ENCODE measurements around the gene BCL7A. TPM values are rescaled to one million over a fixed set of nuclear protein-coding genes. Genes with fewer than 3 reads are reported as not detected.
A peak's percentile ranks its signal among the peaks of the same experiment; 100 is the strongest.

The BCL7A gene
- total and polyA plus RNA-seq, 9 of the 15 experiments (the other 6 are each of a cell fraction or from before 2014, with no cell fraction given), result 0.25 to 21.9 (median 14.9) TPM

DNA sequence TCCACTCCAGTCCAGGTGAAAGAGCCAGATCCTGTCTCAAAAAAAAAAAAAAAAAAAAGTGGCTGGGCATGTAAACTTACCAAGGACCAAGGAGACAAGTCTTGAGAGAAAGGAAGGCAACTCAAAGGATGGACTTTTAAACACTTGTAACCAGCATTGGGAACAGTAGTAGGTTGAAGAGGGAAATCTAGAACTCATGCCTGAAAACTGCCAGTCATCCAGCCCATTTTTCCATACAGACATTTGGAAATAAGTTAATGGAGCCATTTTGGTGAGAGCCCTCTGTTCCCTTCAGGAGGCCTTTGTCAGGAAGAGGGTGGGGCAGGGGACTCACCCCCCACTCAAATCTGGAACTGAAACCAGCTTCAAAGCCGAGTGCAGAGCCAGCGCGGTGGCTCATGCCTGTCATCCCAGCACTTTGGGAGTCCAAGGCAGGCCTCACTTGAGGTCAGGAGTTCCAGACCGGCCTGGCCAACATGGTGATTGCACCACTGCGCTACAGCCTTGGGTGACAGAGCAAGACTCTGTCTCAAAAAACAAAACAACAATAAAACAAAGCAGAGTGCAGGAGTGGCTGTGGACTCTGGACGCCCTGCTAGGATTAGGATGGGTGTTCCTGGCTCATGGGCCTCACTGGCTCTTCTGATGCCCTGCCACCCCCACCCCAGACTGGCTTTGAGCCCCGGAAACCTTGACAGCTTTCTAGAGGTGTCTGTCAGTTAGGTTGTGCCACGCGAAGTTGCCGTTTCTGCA lies 55.2 kb downstream of the BCL7A start (continued):
- TF ChIP-seq NFE2L1 (tag; IDR thresholded peaks at IDR 0.05; ENCODE audit: borderline replicate concordance, low read depth) (peak; percentile 37; the same call in 1 of the 2 replicates), POLR2G (IDR thresholded peaks at IDR 0.05; ENCODE audit: low read depth, low read length) (0 out of 2 replicates have a peak, but pooled peaks have one; percentile 44), ZBTB17 (CRISPR knock-in tag; IDR thresholded peaks at IDR 0.05) (no peak), HIVEP1 (CRISPR knock-in tag; IDR thresholded peaks at IDR 0.05) (no peak), ETS2 (tag; IDR thresholded peaks at IDR 0.05; ENCODE audit: borderline replicate concordance, poor library complexity, severe bottlenecking) (no peak)

DNA sequence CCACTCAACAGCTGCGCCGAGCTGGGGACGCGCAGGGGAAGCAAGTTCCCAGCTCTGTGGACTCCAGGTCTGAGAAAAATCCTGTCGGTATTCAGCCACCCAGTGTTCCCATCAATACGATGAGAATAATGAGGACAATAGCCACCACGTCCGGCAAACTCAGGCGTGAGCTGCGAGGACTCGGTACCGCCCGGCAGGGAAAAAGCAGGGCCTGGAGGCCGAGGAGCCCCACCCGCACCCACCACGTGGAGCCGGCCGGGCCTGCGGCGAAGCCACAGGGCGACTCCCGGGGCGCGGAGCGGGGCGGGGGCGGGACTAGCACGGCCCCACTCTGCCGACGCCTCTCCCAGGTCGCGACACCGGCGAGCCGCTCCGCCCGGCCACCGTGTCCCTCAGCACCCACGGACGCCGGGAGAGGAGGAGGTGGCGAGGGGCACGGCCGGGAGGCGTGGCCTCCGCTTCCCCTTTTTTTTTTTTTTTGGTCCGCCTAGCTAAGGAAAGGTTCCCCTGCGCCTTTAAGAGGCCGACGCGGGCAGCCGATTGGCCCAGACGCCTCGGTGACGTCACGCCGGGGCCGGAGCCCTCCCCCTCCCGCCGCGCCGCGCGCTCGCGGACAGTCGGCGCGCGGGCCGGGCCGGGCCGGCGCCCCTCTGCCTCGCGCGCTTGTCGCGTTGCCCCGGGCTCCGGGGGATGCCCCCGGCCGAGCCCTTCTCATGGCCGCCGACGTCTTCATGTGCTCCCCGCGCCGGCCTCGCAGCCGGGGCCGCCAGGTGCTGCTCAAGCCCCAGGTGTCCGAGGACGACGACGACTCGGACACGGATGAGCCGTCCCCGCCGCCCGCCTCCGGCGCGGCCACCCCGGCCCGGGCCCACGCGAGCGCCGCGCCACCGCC lies 56.7 kb downstream of the BCL7A start, which contains the start of gene MLXIP:
MLXIP (plus strand) TSS at position 616 of the 892 bp plus-strand sequence; CDS start at position 714, 98 bp downstream.
- TSS peak; percentile 95 for BruUV-seq (replicated peaks)
- peak; percentile 81 for ATAC-seq
- TF ChIP-seq, protein P1, sequence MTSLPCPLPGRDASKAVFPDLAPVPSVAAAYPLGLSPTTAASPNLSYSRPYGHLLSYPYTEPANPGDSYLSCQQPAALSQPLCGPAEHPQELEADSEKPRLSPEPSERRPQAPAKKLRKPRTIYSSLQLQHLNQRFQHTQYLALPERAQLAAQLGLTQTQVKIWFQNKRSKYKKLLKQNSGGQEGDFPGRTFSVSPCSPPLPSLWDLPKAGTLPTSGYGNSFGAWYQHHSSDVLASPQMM (CRISPR knock-in tag; IDR thresholded peaks at IDR 0.05), result no peak
- TF ChIP-seq PCBP2 (IDR thresholded peaks at IDR 0.05; ENCODE audit: low read depth, low read length, poor library complexity, severe bottlenecking), result no peak
- no peak for TF ChIP-seq ARID2 (IDR thresholded peaks at IDR 0.05)
- no peak for TF ChIP-seq TFAM (CRISPR knock-in tag; conservative IDR thresholded peaks at IDR 0.05)
- TF ChIP-seq RAD51 (IDR thresholded peaks at IDR 0.05; ENCODE audit: borderline replicate concordance, low read depth), result peak; percentile 24; the same call in 1 of the 2 replicates
- TF ChIP-seq, protein P2, sequence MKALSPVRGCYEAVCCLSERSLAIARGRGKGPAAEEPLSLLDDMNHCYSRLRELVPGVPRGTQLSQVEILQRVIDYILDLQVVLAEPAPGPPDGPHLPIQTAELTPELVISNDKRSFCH (CRISPR knock-in tag; IDR thresholded peaks at IDR 0.05), result no peak
- TF ChIP-seq, protein P2 (tag; IDR thresholded peaks at IDR 0.05), result peak; percentile 40; the same call in 1 of the 2 replicates
- peak; percentile 48; the same call in 1 of the 2 replicates for TF ChIP-seq POLR2H (tag; IDR thresholded peaks at IDR 0.05; ENCODE audit: low read depth)
- peak; percentile 83; the same call in 1 of the 2 replicates for TF ChIP-seq PHF8 (IDR thresholded peaks at IDR 0.05; ENCODE audit: borderline replicate concordance, low read length)
- TF ChIP-seq XRCC4 (IDR thresholded peaks at IDR 0.05; ENCODE audit: extremely low read depth, insufficient read depth, insufficient read length), result no peak
- TF ChIP-seq, protein P3, sequence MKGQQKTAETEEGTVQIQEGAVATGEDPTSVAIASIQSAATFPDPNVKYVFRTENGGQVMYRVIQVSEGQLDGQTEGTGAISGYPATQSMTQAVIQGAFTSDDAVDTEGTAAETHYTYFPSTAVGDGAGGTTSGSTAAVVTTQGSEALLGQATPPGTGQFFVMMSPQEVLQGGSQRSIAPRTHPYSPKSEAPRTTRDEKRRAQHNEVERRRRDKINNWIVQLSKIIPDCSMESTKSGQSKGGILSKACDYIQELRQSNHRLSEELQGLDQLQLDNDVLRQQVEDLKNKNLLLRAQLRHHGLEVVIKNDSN (CRISPR knock-in tag; IDR thresholded peaks at IDR 0.05), result peak; percentile 81

More for the DNA sequence above, 56.7 kb downstream of the BCL7A start, which contains the start of gene MLXIP:
- peak within 1 kb of the TSS; percentile 79 to 98 for H3K9ac ChIP-seq (ENCODE audit: insufficient read depth in 1 of 2, low read depth in 2 of 2, low read length in 2 of 2)
- ChIA-PET POLR2A (interaction anchor here (0.6 to 5.9 kb wide), 4 partner anchors 11 to 36 kb away, joined by 3 to 68 read pairs (median 7); no protein-coding TSS in a partner anchor), CTCF (ENCODE audit: low intra/inter-chr PET ratio) (no interaction called here)
- peaks cover 21% of the 10 kb centered on the region for H4K20me1 ChIP-seq (replicated peaks; ENCODE audit: control insufficient read depth, insufficient read depth, low read length)
- peaks cover 27 to 29% of the 10 kb centered on the region in 2 experiments; a peak in 4 of 5 replicates for H3K4me1 ChIP-seq (replicated peaks in 1 of 2; ENCODE audit: control insufficient read depth in 2 of 2, insufficient read depth in 2 of 2, low read length in 2 of 2)
- FAIRE-seq (peak; percentile 74), DNase-seq (ENCODE audit: extremely low read depth in 1 of 4, low spot score in 3 of 4) (peak; percentile 94 to 97 (median 95))
- H3K9me3 ChIP-seq (replicated peaks; ENCODE audit: control insufficient read depth, insufficient read depth, low read depth, low read length), result no peaks in the 10 kb centered on the region
- peaks cover 15% of the 10 kb centered on the region; the same call in 2 of the 3 replicates for H3K36me3 ChIP-seq (ENCODE audit: control insufficient read depth, insufficient read depth, low read length)
- in situ Hi-C loops (cut with MboI), result no loop called here
- peak within 1 kb of the TSS; percentile 95 for H3K4me2 ChIP-seq (ENCODE audit: insufficient read depth, low read length)
- intact Hi-C loops (cut with micrococcal nuclease), result loop anchor here (1.0 kb wide), 1 partner anchor 14 kb away; no protein-coding TSS in a partner anchor
- peaks cover 52% of the 10 kb centered on the region for H3K79me2 ChIP-seq (ENCODE audit: control insufficient read depth, insufficient read depth, low read length)
- no peaks in the 10 kb centered on the region for H3K27me3 ChIP-seq (ENCODE audit: control insufficient read depth in 2 of 2, insufficient read depth in 2 of 2, low read length in 2 of 2)
- no peaks in the 10 kb centered on the region for H3K9me1 ChIP-seq (ENCODE audit: control insufficient read depth, insufficient read depth, low read length)
- H3K4me3 ChIP-seq, result peak within 1 kb of the TSS; percentile 74
- peak within 1 kb of the TSS; percentile 83 for H2AFZ ChIP-seq (ENCODE audit: low read depth, low read length)
- peak within 1 kb of the TSS; percentile 88 for H3K27ac ChIP-seq (ENCODE audit: extremely low read depth, low read depth, low read length)
- WGBS (ENCODE audit: insufficient coverage, low coverage, missing lambda C conversion rate), result 2% methylated on average over 64 of the region's 113 CpGs
